ENCODE measurements around the gene RNF227.

RNF227 gene

DNA sequence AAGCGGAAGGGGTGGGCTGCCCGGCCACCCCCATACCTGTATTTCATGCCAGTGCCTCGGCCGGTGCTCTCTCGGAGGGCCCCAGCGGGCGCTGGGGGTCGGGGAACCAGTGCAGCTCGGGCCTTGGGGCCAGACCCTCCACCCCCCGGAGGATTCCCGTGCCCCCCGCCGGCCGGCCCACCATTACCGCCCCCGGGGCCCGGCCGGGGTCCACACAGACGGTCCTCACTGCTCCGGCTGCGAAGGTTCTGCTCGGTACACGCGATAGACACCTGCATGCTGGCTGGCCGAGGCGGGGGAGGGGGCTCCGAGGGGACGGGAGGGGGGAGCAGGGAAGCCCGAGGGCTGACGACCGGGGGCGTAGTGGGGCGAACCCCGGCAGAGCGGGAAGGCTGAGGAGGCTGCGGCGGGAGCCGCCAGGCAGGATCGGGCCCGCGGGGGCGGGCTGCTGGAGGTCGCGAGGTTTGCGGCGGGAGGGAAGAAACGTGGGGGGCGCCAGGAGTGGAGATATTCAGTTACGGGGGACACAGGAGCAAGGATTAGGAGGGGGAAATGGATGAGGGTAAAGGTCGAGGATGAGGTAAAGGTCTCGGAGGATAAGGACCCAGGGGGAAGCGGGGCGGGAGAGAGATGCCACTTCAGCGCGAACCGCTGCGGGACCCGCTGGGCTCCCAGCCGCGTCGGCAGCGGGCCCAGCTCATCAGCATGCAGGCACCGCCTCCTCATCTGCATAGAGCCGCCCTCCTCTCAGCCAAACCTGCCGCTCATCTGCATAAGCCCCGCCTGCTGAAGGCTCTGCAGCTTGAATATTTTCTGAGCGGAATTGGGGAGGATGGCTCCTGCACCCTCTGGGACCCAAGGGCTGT lies 13.3 kb upstream of the RNF227 start, which contains the start of gene KCNAB3:
Gene KCNAB3 (minus strand): TSS at position 699 of the 866 bp plus-strand sequence. CDS start 421 bp downstream, at position 278.
- DNase-seq, result peak; percentile 30 to 48

DNA sequence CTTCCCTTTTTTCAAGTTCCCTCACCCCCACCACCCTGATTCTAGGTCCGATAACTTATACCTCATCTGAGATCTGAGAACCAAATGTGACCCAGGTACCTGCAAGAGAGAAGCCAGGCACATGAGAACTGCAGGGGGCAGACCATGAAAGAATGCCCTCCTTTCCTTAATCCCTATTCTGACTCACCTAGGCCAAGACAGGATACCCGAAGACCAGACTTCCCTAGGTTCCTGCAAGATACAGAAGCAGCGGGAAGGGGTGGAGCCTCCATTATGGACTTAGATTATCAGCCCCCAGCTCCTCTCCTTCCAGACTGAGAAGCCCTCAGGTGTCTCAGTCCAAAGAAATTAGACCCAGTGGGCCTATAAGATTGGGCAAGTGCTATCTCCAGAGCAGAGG lies 11.5 kb upstream of the RNF227 start:
- DNase-seq, result no peak

DNA sequence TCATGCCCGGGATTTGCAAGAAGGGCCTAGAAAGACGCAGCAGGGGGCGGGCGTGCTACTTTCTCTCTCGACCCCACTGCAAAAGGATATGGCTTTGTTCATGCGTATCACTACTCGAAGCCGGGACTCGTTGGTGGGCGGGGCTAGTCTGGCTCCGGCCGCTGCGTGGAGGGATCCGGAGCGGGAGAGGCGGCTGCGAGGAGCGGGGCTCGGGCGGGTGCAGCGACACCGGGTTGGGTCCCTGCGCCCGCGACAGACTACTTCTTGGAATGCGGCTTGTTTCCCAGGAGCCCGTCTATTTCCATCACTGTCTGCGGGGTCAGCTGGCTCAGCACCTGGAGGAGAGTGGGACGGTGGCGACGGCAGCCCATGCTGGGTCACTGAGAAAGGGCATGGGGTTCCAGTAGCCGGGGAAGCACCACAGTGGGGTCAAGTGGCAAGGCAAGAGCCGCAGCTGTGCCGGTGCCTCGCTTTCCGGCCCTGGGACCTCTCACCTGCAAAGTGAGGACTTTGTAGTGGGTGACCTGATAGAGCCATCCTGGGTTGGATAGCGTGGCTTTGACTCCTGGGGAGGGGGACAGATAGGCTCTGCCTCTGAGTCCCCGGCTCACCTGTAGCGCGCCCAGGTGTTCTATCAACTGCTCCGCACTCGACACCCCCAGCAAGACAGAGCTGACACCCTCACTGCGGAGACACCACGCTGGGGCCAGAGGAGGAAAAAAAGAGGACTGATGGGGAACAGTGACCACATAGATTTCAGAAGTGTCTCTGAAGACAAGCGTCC lies 6.9 kb upstream of the RNF227 start:
- peak; percentile 71 to 75 for DNase-seq

DNA sequence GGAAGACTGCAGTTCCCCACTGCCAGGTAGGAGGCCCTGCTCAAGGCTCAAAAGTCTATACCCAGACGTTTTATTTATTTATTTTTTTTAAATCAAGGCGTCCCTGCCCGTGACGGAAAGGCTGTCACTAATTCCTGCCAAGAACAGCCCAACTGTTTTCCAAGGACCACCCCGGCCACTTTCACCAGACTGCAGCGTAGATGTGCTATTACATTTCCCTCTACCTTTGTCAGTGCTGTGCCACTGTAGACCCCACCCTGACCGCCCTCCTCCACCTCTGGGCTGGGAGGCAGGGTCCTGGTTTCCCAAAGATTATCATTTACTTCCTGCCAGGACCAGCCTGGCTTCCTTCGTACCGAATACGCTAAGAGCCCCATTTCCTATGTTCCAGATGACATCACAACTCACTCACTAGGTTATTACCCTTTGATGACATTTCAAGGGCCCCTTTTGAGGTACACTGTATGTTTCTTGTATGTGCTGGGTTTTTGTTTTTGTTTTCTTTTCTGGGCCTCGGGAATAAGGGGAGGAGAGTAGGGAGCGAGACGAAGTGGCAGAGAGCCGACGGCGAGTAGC lies 6.3 kb upstream of the RNF227 start:
- DNase-seq, result no peak

DNA sequence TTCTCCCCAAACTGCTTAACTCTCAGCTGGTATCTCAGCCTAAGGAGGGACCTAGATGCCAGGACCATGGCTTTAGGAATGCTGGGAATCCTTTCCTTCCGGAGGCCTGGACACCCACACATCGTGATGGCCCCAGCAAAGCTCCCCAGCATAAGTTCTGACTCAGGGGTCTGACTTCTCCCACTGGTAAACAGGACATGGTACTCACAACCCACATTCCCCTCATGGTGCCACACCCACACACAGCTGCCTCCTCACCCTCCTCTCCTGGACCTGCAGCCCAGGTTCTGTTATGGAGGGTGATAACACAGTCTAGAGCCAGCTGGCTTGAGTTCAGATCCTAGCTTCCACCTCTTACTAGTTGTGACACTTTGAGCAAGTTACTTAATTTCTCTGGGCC lies 719 bp upstream of the RNF227 start:
- DNase-seq, result no peak

DNA sequence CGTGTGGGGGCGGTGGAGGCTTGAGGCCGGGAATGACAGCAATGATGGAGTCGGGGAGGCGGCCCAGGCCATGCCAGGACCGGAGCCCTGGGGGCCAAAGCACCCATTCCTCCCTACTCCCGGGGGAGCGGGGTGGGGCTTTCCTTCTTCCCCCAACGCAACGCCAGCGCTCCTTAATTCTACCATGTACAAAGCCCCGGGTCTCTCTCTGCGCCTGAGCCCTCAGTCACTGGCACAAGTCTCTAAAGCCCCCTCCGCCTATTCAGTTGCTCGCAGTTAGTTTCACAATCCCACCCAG lies 245 bp upstream of the RNF227 start:
- no peak for DNase-seq

DNA sequence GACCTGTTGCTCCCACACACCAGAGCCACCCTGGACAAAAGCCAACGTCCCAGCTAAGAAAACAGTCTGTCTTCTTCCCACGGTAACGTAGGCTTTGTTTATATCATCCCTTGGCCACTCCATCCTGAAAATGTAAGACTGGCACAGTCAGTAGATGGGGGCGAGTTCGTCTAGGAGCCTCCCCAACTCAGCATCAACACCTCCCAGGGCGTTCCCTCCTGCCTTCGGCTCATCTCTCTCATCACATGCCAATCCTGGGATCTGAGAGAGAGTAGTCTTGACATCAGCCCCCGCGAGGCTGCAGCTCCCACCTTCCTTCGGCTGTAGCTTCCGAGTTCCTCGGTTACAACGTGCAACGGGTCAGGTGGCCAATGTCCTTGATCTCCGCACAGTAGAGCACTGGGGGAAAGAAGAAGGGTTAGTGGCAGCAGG lies 894 bp downstream of the RNF227 start:
- DNase-seq, result no peak

DNA sequence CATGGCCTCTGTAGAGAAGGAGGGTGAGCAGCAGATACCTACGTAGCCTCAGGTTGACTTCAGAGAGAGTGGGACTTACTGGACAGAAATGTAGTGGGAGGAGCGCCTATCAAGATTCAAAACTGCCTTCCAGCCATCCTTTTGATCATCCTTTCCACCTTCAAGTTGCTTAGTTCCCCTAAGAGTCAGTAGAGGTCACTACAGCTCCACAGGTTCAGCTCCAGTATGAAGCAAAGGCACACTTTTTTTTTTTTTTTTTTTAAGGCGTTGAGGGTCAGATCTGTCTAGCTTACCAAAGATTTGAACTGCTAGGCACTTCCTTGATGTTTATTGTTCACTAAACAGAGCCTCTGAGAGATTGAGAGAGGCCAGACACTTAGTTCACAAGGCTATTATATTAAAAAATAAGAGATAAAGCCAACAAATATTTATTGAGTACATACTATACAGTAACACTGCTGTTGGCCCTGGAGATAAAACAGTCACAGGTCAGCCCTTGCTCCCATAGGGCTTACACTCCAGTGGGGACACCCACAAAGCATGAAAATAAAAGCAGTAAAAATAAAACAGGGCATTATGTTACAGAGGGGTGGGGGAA lies 3.1 kb downstream of the RNF227 start:
- peak in 1 of 2 donors; percentile 24 for DNase-seq

DNA sequence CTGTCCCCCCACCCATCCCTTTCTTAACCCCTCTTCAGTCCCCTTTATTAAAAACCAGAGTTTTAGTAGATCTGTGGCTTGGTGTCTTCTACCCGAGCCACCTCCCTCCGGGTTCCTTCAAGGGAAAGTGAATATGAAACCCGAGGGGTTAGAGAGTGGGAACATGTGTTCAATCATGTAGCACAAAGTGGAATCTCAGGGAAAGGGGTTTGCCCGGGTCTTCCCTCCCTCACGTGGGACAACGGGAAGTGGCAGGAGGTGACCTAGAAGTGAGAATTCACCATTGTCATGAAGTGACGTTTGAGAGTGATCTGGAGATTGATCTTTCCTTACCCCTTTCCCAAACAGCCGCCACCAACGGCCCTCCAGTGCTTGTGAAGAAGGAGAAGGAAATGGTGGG lies 5.0 kb downstream of the RNF227 start:
- DNase-seq, result no peak

DNA sequence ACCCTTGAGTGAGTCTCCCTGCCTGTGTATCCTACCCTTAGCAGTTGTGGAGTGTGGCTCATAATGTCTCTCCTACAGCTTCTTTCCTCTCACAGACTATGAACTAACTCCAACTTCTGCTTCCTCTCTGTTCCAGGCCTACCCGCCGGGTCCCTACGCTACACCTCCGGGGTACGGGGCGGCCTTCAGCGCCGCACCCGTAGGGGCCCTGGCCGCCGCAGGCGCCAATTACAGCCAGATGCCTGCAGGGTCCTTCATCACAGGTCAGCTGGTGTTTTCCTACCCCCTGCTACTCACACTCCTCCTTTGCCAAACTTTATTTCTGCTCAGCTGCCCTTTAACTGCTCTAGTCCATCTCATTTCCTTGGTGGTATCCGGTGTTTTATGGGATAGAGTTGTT lies 5.4 kb downstream of the RNF227 start:
- DNase-seq, result no peak

DNA sequence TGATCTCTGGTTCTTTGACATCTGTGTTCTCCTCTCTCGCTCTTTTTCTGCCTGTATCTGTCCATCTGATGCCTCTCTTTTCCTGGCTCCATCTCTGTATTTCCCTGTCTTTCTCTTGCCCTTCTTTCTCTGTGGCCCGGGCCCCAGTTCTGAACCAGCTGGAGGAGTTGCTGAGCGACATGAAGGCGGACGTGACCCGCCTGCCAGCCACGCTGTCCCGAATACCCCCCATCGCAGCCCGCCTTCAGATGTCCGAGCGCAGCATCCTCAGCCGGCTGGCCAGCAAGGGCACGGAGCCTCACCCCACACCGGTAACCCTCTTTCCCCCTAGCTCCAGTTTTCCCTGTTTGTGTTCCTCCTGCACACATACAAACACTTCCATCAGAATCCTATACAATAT lies 5.8 kb downstream of the RNF227 start:
- DNase-seq, result no peak

DNA sequence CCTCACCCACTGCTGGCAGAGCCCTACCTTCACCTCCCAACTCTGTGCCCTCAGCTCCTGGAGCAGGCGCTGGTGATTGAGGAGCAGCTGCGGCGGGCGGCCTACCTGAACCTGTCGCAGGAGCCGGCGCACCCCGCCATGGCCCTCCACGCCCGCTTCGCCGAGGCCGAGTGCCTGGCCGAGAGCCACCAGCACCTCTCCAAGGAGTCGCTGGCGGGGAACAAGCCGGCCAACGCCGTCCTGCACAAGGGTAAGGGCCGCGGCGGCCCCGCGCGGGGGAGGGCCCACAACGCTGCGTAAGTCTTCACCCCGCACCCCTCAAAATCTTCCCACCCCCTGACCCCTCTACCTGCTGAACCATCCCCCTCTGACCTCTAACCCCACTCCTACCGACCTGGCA lies 7.0 kb downstream of the RNF227 start:
- no peak for DNase-seq

DNA sequence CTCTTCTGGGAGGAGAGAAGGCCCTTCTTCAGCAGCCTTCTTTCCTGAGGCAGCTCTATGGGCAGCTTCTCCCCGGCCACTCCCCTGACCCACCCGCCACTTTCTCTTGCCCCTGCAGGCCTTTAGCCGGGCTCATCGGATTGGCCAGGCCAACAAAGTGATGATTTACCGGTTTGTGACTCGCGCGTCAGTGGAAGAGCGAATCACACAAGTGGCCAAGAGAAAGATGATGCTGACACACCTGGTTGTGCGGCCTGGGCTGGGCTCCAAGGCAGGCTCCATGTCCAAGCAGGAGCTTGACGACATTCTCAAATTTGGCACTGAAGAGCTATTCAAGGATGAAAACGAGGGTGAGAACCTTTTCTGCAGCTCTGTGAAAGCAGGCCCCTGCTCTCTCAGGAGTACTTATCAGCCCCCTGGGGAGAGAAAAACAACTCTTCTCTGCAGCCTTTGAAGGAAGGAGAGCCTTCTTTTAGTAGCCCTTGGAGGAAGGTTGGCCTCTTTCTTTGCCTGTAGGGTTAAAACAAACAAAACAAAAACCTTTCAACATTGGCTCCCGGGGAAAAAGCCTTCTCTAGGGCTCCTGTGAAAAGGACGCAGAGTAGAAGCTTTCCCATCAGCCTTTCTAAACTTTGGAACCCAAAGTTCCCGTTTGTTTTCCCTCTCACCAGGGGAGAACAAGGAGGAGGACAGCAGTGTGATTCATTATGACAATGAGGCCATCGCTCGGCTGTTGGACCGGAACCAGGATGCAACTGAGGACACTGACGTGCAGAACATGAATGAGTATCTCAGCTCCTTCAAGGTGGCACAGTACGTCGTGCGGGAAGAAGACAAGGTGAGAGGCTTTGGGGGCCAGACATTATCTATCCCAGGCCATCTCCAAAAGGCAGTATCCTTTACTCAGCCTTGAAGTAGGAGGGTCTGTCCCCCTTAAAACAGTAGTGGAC lies 12.7 kb downstream of the RNF227 start:
- DNase-seq, result no peak

DNA sequence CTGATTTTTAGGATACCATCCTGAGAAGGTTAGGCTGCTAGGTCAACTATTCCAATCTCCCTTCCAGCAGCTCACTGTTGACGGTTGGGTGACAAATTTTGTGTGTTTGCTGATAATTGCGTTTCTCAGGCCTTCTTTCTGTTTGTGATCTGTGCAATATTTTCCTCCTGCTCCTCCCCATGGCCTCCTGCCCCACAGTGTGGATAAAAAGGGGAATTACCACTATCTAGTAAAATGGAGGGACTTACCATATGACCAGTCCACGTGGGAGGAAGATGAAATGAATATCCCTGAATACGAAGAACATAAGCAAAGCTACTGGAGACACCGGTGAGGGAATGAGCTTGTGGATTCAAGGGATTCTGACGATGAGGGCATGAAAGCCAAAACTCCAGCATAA lies 18.3 kb downstream of the RNF227 start:
- DNase-seq, result no peak

DNA sequence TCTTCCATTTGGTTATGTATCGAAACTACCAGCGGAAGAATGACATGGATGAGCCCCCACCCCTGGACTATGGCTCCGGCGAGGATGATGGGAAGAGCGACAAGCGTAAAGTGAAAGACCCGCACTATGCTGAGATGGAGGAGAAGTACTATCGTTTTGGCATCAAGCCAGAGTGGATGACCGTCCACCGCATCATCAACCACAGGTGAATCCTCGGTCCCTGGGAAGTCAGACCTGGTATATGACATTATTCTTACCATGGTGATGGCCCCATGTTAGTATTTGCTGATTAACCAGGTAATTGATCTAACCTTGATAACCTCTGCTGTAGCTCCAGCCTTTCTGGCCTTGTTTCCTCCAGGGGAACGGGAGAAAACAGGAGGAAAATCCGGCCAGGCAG lies 19.0 kb downstream of the RNF227 start:
- no peak for DNase-seq

DNA sequence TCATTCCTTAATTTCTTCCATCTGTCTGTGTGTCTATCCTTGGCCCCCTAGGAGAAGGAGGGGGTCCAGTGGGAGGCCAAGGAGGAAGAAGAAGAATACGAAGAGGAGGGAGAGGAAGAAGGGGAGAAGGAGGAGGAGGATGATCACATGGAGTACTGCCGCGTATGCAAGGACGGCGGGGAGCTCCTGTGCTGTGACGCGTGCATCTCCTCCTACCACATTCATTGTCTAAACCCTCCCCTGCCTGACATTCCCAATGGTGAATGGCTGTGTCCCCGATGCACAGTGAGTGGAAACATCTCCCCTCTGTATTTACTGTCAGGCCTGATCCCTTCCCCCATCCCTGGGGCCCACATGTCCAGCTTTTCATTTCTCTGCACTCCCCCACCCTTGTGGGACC lies 21.2 kb downstream of the RNF227 start:
- no peak for DNase-seq

DNA sequence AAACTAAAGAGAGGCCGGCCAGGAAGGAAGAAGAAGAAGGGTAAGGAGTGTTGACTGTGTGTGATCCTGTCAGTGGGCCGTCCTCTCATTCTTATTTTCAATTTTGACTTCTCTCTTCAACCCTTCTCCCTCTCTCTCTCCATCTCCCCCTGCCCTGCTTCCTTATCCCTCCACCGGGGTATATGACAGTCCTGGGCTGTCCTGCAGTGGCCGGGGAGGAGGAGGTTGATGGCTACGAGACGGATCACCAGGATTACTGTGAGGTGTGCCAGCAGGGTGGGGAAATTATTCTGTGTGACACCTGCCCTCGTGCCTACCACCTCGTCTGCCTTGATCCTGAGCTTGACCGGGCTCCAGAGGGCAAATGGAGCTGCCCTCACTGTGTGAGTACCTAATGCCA lies 21.9 kb downstream of the RNF227 start:
- DNase-seq, result no peak

DNA sequence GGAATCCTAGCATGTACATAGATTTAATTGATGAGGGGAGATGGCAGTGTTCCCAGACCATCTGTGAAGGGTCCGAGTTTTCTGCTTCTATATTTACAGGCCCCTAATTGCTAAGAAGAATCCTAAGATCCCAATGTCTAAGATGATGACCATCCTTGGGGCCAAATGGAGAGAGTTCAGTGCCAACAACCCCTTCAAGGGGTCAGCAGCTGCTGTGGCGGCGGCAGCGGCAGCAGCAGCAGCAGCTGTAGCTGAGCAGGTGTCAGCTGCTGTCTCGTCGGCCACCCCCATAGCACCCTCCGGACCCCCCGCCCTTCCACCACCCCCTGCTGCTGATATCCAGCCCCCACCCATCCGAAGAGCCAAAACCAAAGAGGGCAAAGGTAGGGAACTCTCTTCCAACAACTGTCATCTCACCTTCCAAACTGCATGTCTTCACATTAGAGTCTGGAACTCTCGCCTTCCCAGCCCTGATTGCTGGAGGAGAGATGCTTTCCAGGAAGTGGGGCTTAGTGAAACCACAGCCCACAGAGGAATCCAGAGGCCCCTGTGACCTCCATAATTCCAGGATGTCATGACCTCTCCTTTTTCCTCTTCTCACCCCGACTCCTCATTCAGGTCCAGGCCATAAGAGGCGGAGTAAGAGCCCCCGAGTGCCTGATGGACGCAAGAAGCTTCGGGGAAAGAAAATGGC lies 22.8 kb downstream of the RNF227 start:
- DNase-seq, result no peak

DNA sequence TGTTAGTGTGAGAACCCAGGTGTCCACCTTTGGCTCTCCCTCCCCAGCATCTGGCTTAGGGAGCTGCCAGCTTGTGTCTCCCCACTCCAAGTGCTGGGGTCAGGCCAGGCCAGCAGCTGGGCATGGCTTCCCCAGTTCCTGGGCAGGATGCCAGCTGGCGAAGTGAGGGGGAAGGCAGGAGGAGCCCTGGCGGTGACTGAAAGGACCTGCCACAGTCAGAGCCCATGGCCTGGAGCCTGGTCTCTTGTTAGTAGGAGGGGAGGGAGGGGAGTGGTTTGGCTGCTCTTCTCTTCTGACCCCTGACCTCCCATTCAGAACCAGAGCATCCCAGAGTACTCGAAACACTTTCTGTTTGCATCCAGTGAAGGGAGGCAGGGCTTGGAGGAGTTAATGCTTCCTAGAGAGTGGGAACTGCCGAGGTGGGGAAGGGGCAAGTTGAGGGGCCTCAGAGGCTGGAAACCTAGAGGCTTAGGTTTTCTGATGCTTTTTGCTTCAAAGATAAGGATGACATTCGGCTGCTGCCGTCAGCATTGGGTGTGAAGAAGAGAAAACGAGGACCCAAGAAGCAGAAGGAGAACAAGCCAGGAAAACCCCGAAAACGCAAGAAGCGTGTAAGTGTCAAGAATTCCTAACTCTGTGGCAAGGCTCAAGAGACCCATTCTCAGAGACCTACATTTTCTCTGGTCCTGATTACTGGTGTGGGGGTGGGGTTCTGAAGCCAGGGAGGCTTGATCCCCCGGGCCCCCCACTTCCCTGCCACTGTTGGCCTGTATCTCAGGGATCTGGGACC lies 26.7 kb downstream of the RNF227 start:
- DNase-seq, result peak; percentile 29 to 40

DNA sequence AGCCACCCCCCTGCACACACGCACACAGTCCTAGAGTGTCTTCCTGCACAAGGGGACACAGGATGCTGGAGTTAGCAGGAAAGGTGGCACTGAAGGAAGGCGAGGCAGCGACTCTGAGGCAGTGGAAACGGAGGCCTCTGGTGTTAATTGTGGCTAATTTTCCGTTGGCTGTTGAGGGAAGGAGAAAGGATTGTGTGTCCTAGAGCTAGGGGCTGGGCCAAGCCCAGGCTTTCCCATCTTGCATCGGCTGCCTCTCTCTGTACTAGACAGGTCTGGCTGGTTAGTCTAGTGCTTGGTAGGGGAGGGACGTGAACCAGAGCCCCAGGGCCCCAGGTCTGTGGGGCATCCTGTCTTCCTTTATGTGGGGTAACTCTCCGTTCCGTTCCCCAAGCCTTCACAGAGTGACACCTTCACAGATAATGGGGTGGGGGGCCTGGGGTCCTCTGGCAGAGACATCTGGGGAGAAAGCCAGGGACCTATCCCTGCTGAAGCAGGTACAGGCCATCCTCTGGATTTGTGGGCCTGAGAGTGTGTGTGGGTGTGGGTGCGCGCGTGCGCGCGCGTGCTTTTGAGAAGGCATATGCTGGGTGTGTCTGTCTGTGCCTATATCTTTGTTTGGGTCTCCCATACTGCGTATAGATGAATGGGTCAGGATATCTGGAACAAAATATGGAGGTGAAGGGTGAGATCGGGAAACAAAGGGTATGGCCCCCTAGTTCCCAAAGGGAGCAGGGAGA lies 27.7 kb downstream of the RNF227 start, which contains the start of gene CHD3:
Gene CHD3 (plus strand): TSS at position 606 of the 737 bp plus-strand sequence. CDS start 212 bp downstream, outside the sequence.
- peak; percentile 49 for DNase-seq
